Activated CD8-positive, alpha-beta memory T cell treated with anti-CD3 and anti-CD28 coated beads for 1 hour (primary cell): Measurements from ENCODE around the gene RELN.
"Not testable (repeated sequence)": the region's sequence is repeated elsewhere in the genome, so short reads cannot be mapped to it uniquely, and the experiment has no call there.

Experiments used
- DNase-seq, 2 donors: peaks; one replicate each; pipeline ENCODE4 v3.0.0-alpha.2; 2020; ENCODE audit warnings: low read depth in 1 of 2; ENCODE audit errors: extremely low read depth in 1 of 2

The RELN gene

GRCh38 chr7:103989200-103989784 is at the start of gene RELN:
Gene RELN (minus strand): TSS chr7:103989658. CDS start chr7:103989356, 302 bp downstream.
- no peak for DNase-seq

GRCh38 chr7:104038136-104038535 is 48.7 kb upstream of the RELN start:
- DNase-seq = no peak

GRCh38 chr7:104036889-104037288 is 47.4 kb upstream of the RELN start:
- not testable (repeated sequence) for DNase-seq

- DNase-seq = no peak
Observed at GRCh38 chr7:104035351-104035750, 45.9 kb upstream of the RELN start.

DNA sequence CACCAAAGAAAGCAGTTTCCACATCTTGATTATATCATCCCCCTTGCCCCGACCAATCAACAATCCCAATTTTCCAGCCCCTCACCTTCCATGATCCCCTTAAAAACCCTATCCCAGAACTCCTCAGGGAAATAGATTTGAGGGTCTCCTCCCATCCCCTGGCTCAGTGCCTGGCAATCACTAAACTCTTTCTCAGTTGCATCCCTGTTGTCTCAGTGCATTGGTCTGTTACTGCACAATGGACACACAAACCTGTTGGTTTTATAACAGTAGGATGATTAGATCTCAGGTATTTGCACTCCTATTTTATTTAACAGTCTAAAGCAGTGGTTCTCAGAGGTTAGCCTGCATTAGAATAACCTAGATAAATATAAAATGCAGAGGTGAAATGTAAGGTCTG is 45.2 kb upstream of the RELN start:
- no peak for DNase-seq

DNA sequence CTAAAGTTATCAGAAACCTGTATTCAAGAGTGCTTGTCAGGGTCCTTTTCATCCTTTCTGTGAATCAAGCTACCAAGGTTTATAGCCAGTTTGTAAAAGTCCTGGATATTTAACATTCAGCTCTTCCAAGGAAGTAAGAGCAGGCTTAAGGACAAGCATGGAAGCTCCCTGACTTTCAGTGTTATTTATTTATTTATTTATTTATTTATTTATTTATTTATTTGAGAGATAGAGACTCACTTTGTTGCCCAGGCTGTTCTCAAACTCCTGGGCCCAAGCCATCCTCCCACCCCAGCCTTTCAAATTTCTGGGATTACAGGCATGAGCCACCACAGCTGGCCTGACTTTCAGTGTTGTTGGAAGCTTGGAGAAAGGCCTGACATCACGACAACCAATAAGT is 44.4 kb upstream of the RELN start:
- DNase-seq = no peak

GRCh38 chr7:104032486-104032885 is 43.0 kb upstream of the RELN start:
- DNase-seq = no peak

DNA sequence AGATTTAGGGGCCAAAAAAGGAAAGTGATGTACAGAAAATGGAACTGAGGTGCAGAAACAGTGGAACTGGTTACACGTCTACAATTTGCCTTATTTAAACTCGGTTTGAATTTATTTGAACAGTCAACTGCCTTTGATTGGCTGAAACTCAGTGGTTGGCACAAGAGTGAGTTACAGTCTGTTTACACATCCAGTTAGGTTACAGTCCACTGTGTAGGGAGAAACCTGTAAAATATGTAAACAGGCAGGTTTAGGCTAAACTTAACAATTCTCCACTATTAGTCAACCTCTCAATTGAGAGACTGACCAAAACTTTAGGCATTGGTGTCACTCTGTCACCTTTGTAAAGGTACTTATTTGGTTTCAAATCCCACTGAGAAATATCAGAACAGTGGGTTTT is 40.3 kb upstream of the RELN start:
- DNase-seq = no peak

DNA sequence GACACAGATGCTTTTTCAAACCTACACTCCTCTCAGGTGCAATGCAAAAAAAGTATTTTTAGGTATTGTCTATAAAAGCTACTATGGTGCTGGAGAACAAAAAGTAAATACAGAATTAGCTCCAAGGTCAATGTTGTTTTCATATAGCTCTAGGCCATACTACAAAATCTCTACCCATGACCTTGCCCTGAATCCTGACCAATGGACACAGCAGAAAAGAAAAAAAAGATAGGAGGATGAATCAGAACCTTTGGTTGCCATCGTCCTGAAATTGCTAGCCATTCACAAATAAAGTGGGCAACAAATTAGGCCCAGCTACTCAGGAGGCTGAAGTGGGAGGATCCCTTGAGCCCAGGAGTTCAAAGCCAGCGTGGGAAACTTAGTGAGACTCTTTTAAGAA is 35.2 kb upstream of the RELN start:
- DNase-seq = no peak

- DNase-seq = no peak
Observed at GRCh38 chr7:104023100-104023499, 33.6 kb upstream of the RELN start.

GRCh38 chr7:104018425-104018824 is 29.0 kb upstream of the RELN start:
- DNase-seq = no peak

- no peak for DNase-seq
Observed at GRCh38 chr7:104017001-104017400, 27.5 kb upstream of the RELN start.

DNA sequence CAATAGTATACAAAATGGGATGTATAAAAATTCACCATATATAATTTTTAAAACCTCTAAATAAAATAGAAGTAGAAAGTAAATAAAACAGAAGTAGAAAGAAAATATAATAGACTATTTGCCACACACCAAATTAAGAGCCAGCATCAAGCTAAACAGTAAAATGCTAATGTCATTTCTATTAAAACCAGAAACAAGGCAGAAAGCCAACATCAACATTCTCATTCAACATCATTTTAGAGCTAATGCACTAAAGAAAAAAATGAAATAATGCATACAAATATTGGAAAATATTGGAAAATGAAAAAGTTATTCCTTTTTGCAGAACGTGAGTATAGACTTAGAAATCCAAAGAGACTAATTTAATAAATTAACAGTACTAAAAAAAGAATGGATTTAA is 23.4 kb upstream of the RELN start:
- no peak for DNase-seq

GRCh38 chr7:104011829-104012228 is 22.4 kb upstream of the RELN start:
- no peak for DNase-seq

GRCh38 chr7:104010052-104010909 is 20.8 kb upstream of the RELN start:
- DNase-seq = no peak

GRCh38 chr7:104008107-104008506 is 18.6 kb upstream of the RELN start:
- no peak for DNase-seq

DNA sequence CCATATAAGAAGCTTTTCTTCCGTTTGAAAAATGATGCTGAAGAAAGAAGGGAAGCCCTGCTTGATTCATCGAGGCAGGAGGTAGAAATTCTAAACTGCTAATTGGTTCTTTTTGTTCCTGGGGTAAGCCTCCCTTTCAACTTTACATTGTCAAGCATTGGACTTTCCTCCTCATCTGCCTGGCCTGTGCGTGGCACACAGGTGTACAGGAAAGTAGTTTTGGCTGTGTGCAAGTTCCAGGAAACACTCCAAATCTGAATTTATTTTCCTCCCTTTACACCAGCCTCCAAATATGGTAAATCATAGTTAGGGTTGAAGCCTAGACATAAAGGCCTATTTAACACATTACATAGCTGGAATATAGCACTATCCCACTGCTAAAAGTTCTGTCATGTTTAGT is 18.2 kb upstream of the RELN start:
- DNase-seq = no peak

GRCh38 chr7:104005197-104005596 is 15.7 kb upstream of the RELN start:
- no peak for DNase-seq

- DNase-seq = no peak
Observed at GRCh38 chr7:103996639-103997038, 7.2 kb upstream of the RELN start.

- no peak for DNase-seq
Observed at GRCh38 chr7:103996017-103996551, 6.6 kb upstream of the RELN start.

DNA sequence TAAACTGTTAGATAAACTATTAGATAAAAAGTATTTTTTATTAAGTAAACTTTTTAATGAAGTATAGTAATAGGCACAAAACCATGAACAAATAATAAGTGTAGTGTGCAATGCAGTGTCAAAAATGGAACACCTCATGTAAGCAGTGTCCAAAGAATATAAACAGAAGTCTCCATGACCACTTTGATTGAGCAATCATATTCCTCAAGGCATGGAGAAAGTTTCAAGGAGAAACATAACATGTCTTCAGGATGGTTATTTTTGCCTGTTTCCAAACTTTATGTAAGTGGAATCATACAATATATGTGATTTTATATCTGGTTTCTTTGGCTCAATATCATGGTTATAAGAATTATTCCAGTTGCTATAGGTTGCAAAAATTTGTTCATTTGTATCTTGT is 6.1 kb upstream of the RELN start:
- DNase-seq = no peak

GRCh38 chr7:103993551-103993950 is 4.1 kb upstream of the RELN start:
- no peak for DNase-seq
